Stomach (tissue), 9 donors: ENCODE results near the gene IL12RB2. TPM values are rescaled to one million over a fixed set of nuclear protein-coding genes. Genes with fewer than 3 reads are reported as not detected.

Experiments used
- DNase-seq, 2 donors: peaks; one replicate each; pipeline versions ENCODE4 v3.0.0 to v3.0.0-alpha.2; 2013 to 2019
- H3K27ac ChIP-seq, 5 donors: fragments of 200-600 bp in 4 of 5; sonication (generic) in 4 of 5; one replicate each; pipeline ENCODE4 v1.5.1; 2013 to 2019; ENCODE audit warnings: mild to moderate bottlenecking in 1 of 5, moderate library complexity in 1 of 5
- H3K27me3 ChIP-seq, 3 donors: fragments of 200-600 bp; sonication (generic); one replicate each; pipeline ENCODE4 v1.5.1; 2017 to 2019; ENCODE audit warnings: mixed run types in 1 of 3
- H3K36me3 ChIP-seq, 4 donors: fragments of 200-600 bp; sonication (generic); 1 replicate in 3 of 4; 2 replicates in 1 of 4; pipeline ENCODE4 v1.5.1; 2016 to 2019
- H3K4me1 ChIP-seq, 4 donors: fragments of 200-600 bp; sonication (generic); one replicate each; pipeline ENCODE4 v1.5.1; 2016 to 2019
- H3K4me3 ChIP-seq, 4 donors: fragments of 200-600 bp; sonication (generic) in 3 of 4; one replicate each; pipeline ENCODE4 v1.5.1; 2016 to 2019; ENCODE audit warnings: mild to moderate bottlenecking in 1 of 4
- H3K9me3 ChIP-seq, 4 donors: fragments of 200-600 bp; sonication (generic); one replicate each; pipeline ENCODE4 v1.5.1; 2016 to 2019
- EP300 ChIP-seq: sonication (generic); formaldehyde crosslinking; IDR thresholded peaks from one replicate; pipeline ENCODE4 v1.6.1; 2017; ENCODE audit warnings: antibody characterized with exemption
- POLR2A ChIP-seq, 4 donors: fragments of 450-650 bp; IDR thresholded peaks; one replicate each; pipeline ENCODE4 v1.6.1; 2016; ENCODE audit warnings: antibody characterized with exemption in 4 of 4, control low read depth in 2 of 4, mild to moderate bottlenecking in 1 of 4, moderate library complexity in 1 of 4
- POLR2AphosphoS5 ChIP-seq, 3 donors: sonication (generic); formaldehyde crosslinking; IDR thresholded peaks; one replicate each; pipeline ENCODE4 v1.6.1; 2016; ENCODE audit warnings: antibody characterized with exemption in 3 of 3
- WGBS, 5 donors: extraction: QIAGEN DNeasy Blood & Tissue Kit in 3 of 5; methylation state at CpG; one replicate each; pipeline versions ENCODE4 v1.1.5 to v1.1.7; 2013 to 2018; 5-methylcytosine and 5-hydroxymethylcytosine counted together
- intact Hi-C: fragments of 100-400 bp; cut with DNase I; formaldehyde crosslinking; loops from one replicate; pipeline ENCODE4 v1.15.1; 2023; ENCODE audit warnings: low total_unique reads
- polyA plus RNA-seq, 3 donors: library from polyadenylated mRNA; stranded (reverse); fragments of 200-250 nt; gene quantifications; one replicate each; pipeline ENCODE4 v1.2.3, GENCODE V29; 2013
- total RNA-seq, 5 donors: library from RNA; depleted of rRNA; stranded (reverse); fragments of >200 nt; gene quantifications; one replicate each; pipeline versions ENCODE4 v1.1.0 to v1.2.3, GENCODE V29; 2014 to 2016
- TF ChIP-seq, protein P1 (sequence below), 7 experiments: fragments of 450-650 bp in 4 of 7; fragments of 200-600 bp in 3 of 7; sonication (generic) in 3 of 7; IDR thresholded peaks; one replicate each; pipeline ENCODE4 v1.5.1; 2016 to 2019; ENCODE audit warnings: antibody characterized with exemption in 7 of 7, control low read depth in 2 of 7, mild to moderate bottlenecking in 1 of 7
- donor health status: healthy with polysubstance abuse.
- donor health status: Bipolar disorder and iron deficiency.
- donor health status: healthy.

Gene IL12RB2
- total and polyA plus RNA-seq, 8 donors = 0.06 to 1.2 (median 0.29) TPM; not detected in 3

DNA sequence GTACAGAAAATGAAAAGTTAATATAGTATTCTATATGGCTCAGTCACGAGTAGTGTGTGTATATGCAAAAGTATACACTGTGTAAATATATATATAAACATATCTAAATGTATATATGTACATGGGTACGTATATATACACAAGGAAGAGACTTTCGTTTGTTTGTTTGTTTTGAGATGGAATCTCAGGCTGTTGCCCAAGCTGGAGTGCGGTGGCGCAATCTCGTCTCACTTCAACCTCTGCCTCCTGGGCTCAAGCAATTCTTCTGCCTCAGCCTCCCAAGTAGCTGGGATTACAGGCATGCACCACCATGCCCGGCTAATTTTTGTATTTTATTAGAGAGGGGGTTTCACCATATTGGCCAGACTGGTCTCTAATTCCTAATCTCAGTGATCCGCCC, 16.4 kb downstream of the IL12RB2 start:
- Histone ChIP-seq H3K36me3 (no peaks in the 10 kb centered on the region), H3K27me3 (no peaks in the 10 kb centered on the region), H3K4me1 (no peaks in the 10 kb centered on the region), H3K4me3 (no peak overlapping the region), H3K9me3 (no peaks in the 10 kb centered on the region), H3K27ac (no peak overlapping the region)
- intact Hi-C loops = no loop called here
- WGBS, 5 donors = 83 to 88% (median 86%) methylated on average over 8 of the region's 8 CpGs
- DNase-seq = no peak
- TF ChIP-seq POLR2AphosphoS5 (IDR thresholded peaks at IDR 0.05) (no peak), EP300 (no peak), POLR2A (IDR thresholded peaks at IDR 0.05) (no peak)
- TF ChIP-seq, protein P1, sequence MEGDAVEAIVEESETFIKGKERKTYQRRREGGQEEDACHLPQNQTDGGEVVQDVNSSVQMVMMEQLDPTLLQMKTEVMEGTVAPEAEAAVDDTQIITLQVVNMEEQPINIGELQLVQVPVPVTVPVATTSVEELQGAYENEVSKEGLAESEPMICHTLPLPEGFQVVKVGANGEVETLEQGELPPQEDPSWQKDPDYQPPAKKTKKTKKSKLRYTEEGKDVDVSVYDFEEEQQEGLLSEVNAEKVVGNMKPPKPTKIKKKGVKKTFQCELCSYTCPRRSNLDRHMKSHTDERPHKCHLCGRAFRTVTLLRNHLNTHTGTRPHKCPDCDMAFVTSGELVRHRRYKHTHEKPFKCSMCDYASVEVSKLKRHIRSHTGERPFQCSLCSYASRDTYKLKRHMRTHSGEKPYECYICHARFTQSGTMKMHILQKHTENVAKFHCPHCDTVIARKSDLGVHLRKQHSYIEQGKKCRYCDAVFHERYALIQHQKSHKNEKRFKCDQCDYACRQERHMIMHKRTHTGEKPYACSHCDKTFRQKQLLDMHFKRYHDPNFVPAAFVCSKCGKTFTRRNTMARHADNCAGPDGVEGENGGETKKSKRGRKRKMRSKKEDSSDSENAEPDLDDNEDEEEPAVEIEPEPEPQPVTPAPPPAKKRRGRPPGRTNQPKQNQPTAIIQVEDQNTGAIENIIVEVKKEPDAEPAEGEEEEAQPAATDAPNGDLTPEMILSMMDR (IDR thresholded peaks at IDR 0.05) = no peak

DNA sequence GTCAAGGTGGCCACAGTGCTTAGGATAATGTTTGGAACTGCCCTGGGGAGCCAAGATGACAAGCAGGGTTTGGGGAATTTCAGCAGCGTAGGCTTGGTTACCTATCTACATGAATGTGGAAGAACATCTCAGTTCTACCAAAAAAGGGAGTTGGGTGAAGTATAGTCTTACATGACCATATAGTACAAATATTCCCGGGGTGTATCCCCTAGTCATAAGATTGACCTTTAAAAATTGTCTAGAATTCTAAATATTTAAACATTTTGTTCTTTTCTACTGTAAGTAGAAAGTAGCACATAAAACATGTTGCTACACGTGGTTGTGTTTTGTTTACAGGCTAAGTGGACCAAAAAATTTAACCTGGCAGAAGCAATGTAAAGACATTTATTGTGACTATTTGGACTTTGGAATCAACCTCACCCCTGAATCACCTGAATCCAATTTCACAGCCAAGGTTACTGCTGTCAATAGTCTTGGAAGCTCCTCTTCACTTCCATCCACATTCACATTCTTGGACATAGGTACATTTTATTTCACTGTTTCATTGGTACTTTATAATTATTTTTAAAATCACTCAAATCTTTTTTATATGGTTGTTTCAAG, 20.3 kb downstream of the IL12RB2 start:
- Histone ChIP-seq H3K27me3 (no peaks in the 10 kb centered on the region), H3K4me3 (no peak overlapping the region), H3K4me1 (no peaks in the 10 kb centered on the region), H3K9me3 (no peaks in the 10 kb centered on the region), H3K27ac (no peak overlapping the region), H3K36me3 (no peaks in the 10 kb centered on the region)
- TF ChIP-seq, protein P1 (IDR thresholded peaks at IDR 0.05) = no peak
- no peak for TF ChIP-seq POLR2AphosphoS5 (IDR thresholded peaks at IDR 0.05)
- WGBS, 5 donors = 67 to 73% (median 73%) methylated on average over 3 of the region's 3 CpGs
- DNase-seq = no peak
- intact Hi-C loops = no loop called here

DNA sequence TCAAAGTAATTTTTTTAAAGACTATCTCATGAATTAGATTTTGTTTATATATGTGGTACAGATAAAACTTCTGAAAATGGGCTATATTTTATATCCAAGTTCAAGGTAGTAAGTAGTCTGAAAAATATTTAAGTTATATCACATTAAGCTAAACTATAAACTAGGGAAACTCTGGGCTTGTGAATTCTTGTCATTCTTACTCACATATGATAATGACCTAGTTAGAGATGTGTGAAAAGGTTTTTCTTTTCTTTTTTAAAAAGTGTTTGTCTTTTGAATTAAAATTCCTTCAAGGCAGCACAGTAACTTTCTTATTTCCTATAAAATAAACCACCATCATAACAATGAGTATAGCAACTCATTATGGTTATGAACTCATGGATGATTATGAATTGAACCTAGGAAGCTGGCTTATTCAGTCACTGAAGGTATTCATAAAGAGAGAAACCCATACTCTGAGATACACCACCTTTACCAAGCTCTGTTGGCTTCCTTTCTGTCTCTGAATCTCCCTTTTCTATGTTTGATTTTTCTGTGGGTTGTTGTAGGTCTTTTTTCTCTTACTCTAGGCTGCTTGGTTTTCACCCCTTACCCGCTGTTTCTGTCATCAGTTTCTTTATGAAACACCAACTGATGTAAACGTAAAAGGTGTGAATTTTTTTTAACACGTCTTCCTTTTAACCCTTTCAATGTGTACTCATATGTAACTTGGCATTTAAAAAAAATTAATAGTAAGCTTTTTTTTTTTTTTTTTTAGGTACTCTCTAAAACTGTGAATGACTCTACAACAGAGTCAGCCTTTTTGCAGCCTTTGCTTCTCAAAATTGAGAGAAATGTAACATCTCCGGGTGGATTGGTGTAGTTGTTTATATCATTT, 25.2 kb downstream of the IL12RB2 start:
- Histone ChIP-seq H3K36me3 (no peaks in the 10 kb centered on the region), H3K4me3 (no peak overlapping the region), H3K9me3 (no peaks in the 10 kb centered on the region), H3K27ac (no peak overlapping the region), H3K27me3 (no peaks in the 10 kb centered on the region), H3K4me1 (peaks cover 0 to 7% (median 0%) of the 10 kb centered on the region in 4 donors)
- WGBS, 5 donors = 60 to 69% (median 64%) methylated on average over 4 of the region's 4 CpGs
- TF ChIP-seq, protein P1 (IDR thresholded peaks at IDR 0.05) = no peak
- TF ChIP-seq POLR2AphosphoS5 (IDR thresholded peaks at IDR 0.05) (no peak), EP300 (no peak), POLR2A (IDR thresholded peaks at IDR 0.05) (no peak)
- intact Hi-C loops = no loop called here
- peak in 1 of 2 donors; percentile 29 for DNase-seq

DNA sequence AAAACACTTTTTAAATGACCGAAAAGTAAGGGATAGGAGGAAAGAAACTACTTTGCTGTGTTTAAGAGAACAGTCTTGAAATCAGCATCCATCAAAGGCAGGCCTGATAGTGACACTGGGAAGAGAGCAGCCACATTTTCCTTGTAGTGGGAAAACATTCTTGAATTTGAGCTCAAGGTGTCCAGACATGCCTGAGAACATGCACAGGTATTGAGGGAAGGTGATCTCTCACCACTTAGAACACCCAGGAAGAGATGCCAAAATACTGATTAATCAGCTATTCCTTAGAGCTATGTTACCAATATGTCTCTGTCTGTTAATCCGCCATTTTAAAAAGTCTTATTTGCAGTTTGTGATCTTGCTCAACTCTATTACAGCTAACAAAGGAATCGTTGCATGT, 25.9 kb downstream of the IL12RB2 start:
- DNase-seq = no peak
- intact Hi-C loops = no loop called here
- no peak overlapping the region for H3K27ac ChIP-seq
- H3K36me3 ChIP-seq = no peaks in the 10 kb centered on the region
- H3K4me1 ChIP-seq = peaks cover 0 to 7% (median 0%) of the 10 kb centered on the region in 4 donors
- 56 to 68% (median 66%) methylated on average over 3 of the region's 3 CpGs for WGBS, 5 donors
- no peaks in the 10 kb centered on the region for H3K27me3 ChIP-seq
- no peaks in the 10 kb centered on the region for H3K9me3 ChIP-seq
- TF ChIP-seq EP300 = no peak
- TF ChIP-seq, protein P1 (IDR thresholded peaks at IDR 0.05) = no peak
- no peak for TF ChIP-seq POLR2AphosphoS5 (IDR thresholded peaks at IDR 0.05)
- TF ChIP-seq POLR2A (IDR thresholded peaks at IDR 0.05) = no peak
- H3K4me3 ChIP-seq = no peak overlapping the region
